GM19193 (cell line): ENCODE data around the gene RING1.

Experiments used
- POLR2A ChIP-seq: IDR thresholded peaks from 4 replicates; pipeline ENCODE4 v1.6.1; 2011; ENCODE audit not compliant: insufficient read depth, insufficient read length; ENCODE audit errors: extremely low read depth

Gene RING1

DNA sequence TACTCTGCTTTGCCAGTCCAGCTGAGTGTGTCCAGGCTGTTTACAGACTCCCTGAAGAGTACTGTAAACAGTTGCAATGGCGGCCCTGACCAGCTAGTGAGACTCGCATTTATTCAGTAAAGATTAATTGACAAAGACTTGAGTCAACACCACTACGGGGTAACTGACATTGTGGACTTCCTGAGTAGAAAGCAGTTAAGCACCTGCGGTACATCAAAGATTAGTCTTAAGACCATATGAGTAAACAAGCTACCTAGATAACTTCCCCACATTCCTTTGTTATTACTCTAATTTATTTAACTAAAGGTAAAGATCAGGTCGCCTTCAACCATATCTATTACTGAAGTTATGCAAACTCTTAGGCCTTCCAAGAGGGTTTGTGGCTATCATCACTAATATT, 50.7 kb downstream of the RING1 start:
- no peak for TF ChIP-seq POLR2A
